ENCODE results near the gene MYO5B.

MYO5B gene

GRCh38 chr18:50057009-50057408 is 137.9 kb downstream of the MYO5B start:
- H3K36me3 ChIP-seq (ENCODE audit: insufficient read depth, low read length): no peaks in the 10 kb centered on the region
- H3K4me3 ChIP-seq (ENCODE audit: low read depth in 1 of 2, low read length in 2 of 2): no peak overlapping the region
- peaks cover 12% of the 10 kb centered on the region for H3K27me3 ChIP-seq (ENCODE audit: insufficient read depth, low read length, poor library complexity)
- H3K79me2 ChIP-seq (ENCODE audit: insufficient read depth, low read length): no peaks in the 10 kb centered on the region
- H3K9me3 ChIP-seq (ENCODE audit: insufficient read depth, low read length, severe bottlenecking): no peaks in the 10 kb centered on the region
- TF ChIP-seq EZH2 (IDR thresholded peaks at IDR 0.05; ENCODE audit: borderline replicate concordance, low read depth, low read length, severe bottlenecking): no peak
- no peak for TF ChIP-seq CTCF (IDR thresholded peaks at IDR 0.05; ENCODE audit: borderline replicate concordance, extremely low read depth, low read length, poor library complexity, severe bottlenecking)
- H3K27ac ChIP-seq (ENCODE audit: low read length): no peak overlapping the region
- H3K9ac ChIP-seq (ENCODE audit: low read depth, low read length): no peak overlapping the region
- H2AFZ ChIP-seq (ENCODE audit: low read depth, low read length): no peak overlapping the region
- DNase-seq: no peak
- H3K4me2 ChIP-seq (ENCODE audit: insufficient read depth, low read length): no peak overlapping the region
- no peaks in the 10 kb centered on the region for H4K20me1 ChIP-seq (ENCODE audit: insufficient read depth, low read length)
- ATAC-seq (ENCODE audit: insufficient read depth, low read depth): no peak
- H3K4me1 ChIP-seq (ENCODE audit: insufficient read depth, low read length): no peaks in the 10 kb centered on the region

GRCh38 chr18:50056185-50056584 is 138.8 kb downstream of the MYO5B start:
- no peaks in the 10 kb centered on the region for H4K20me1 ChIP-seq (ENCODE audit: insufficient read depth, low read length)
- no peaks in the 10 kb centered on the region for H3K79me2 ChIP-seq (ENCODE audit: insufficient read depth, low read length)
- DNase-seq: no peak

GRCh38 chr18:50055488-50055887 is 139.5 kb downstream of the MYO5B start:
- no peaks in the 10 kb centered on the region for H3K36me3 ChIP-seq (ENCODE audit: insufficient read depth, low read length)

More at GRCh38 chr18:50056185-50056584, 138.8 kb downstream of the MYO5B start:
- H3K9me3 ChIP-seq (ENCODE audit: insufficient read depth, low read length, severe bottlenecking): no peaks in the 10 kb centered on the region
- no peak overlapping the region for H3K4me2 ChIP-seq (ENCODE audit: insufficient read depth, low read length)
- H2AFZ ChIP-seq (ENCODE audit: low read depth, low read length): no peak overlapping the region
- no peaks in the 10 kb centered on the region for H3K36me3 ChIP-seq (ENCODE audit: insufficient read depth, low read length)
- TF ChIP-seq EZH2 (IDR thresholded peaks at IDR 0.05; ENCODE audit: borderline replicate concordance, low read depth, low read length, severe bottlenecking) (no peak), CTCF (IDR thresholded peaks at IDR 0.05; ENCODE audit: borderline replicate concordance, extremely low read depth, low read length, poor library complexity, severe bottlenecking) (no peak)
- H3K27me3 ChIP-seq (ENCODE audit: insufficient read depth, low read length, poor library complexity): peaks cover 12% of the 10 kb centered on the region
- no peak overlapping the region for H3K27ac ChIP-seq (ENCODE audit: low read length)
- ATAC-seq (ENCODE audit: insufficient read depth, low read depth): no peak
- H3K4me3 ChIP-seq (ENCODE audit: low read depth in 1 of 2, low read length in 2 of 2): no peak overlapping the region
- no peak overlapping the region for H3K9ac ChIP-seq (ENCODE audit: low read depth, low read length)
- no peaks in the 10 kb centered on the region for H3K4me1 ChIP-seq (ENCODE audit: insufficient read depth, low read length)

More at GRCh38 chr18:50055488-50055887, 139.5 kb downstream of the MYO5B start:
- Histone ChIP-seq H3K4me3 (ENCODE audit: low read depth in 1 of 2, low read length in 2 of 2) (no peak overlapping the region), H3K9ac (ENCODE audit: low read depth, low read length) (no peak overlapping the region), H3K9me3 (ENCODE audit: insufficient read depth, low read length, severe bottlenecking) (no peaks in the 10 kb centered on the region), H3K4me2 (ENCODE audit: insufficient read depth, low read length) (no peak overlapping the region), H2AFZ (ENCODE audit: low read depth, low read length) (no peak overlapping the region), H3K79me2 (ENCODE audit: insufficient read depth, low read length) (no peaks in the 10 kb centered on the region), H3K4me1 (ENCODE audit: insufficient read depth, low read length) (no peaks in the 10 kb centered on the region), H4K20me1 (ENCODE audit: insufficient read depth, low read length) (no peaks in the 10 kb centered on the region), H3K27me3 (ENCODE audit: insufficient read depth, low read length, poor library complexity) (peaks cover 14% of the 10 kb centered on the region), H3K27ac (ENCODE audit: low read length) (no peak overlapping the region)
- DNase-seq: no peak
- no peak for ATAC-seq (ENCODE audit: insufficient read depth, low read depth)
- TF ChIP-seq EZH2 (IDR thresholded peaks at IDR 0.05; ENCODE audit: borderline replicate concordance, low read depth, low read length, severe bottlenecking) (no peak), CTCF (IDR thresholded peaks at IDR 0.05; ENCODE audit: borderline replicate concordance, extremely low read depth, low read length, poor library complexity, severe bottlenecking) (no peak)

All from DND-41 (cell line).